Muscle layer of duodenum (tissue), 2 donors: ENCODE data around the gene TUNAR.

Experiments used
- H3K27ac ChIP-seq: one replicate; pipeline ENCODE4 v1.7.0; 2013; ENCODE audit warnings: mild to moderate bottlenecking, low read length
- H3K27me3 ChIP-seq: one replicate; pipeline ENCODE4 v1.7.0; 2013; ENCODE audit warnings: low read depth, mild to moderate bottlenecking, control low read depth, low read length
- H3K36me3 ChIP-seq, 2 donors: one replicate each; pipeline ENCODE4 v1.7.0; 2013; ENCODE audit warnings: low read length in 2 of 2, control low read depth in 1 of 2, mild to moderate bottlenecking in 1 of 2; ENCODE audit not compliant: insufficient read depth in 2 of 2, control insufficient read depth in 1 of 2
- H3K4me1 ChIP-seq, 2 donors: one replicate each; pipeline ENCODE4 v1.7.0; 2013; ENCODE audit warnings: low read length in 2 of 2, mild to moderate bottlenecking in 2 of 2, control low read depth in 1 of 2, moderate library complexity in 1 of 2; ENCODE audit not compliant: insufficient read depth in 2 of 2, control insufficient read depth in 1 of 2
- H3K4me3 ChIP-seq, 2 donors: one replicate each; pipeline ENCODE4 v1.7.0; 2013; ENCODE audit warnings: low read length in 2 of 2, low read depth in 1 of 2, mild to moderate bottlenecking in 1 of 2
- H3K9me3 ChIP-seq, 2 donors: one replicate each; pipeline ENCODE4 v1.7.0; 2013; ENCODE audit warnings: low read length in 2 of 2, control low read depth in 1 of 2, mild to moderate bottlenecking in 1 of 2; ENCODE audit not compliant: control insufficient read depth in 1 of 2
- donor health status: healthy.

TUNAR gene

GRCh38 chr14:95876761-95877538 is at the start of gene TUNAR:
Gene TUNAR (plus strand): TSS chr14:95876832.
- Histone ChIP-seq H3K27ac (no peak within 1 kb of the TSS), H3K9me3 (no peaks in the 10 kb centered on the region), H3K4me3 (peak within 1 kb of the TSS in 1 of 2 donors; percentile 51), H3K27me3 (peaks cover 23% of the 10 kb centered on the region), H3K36me3 (no peaks in the 10 kb centered on the region), H3K4me1 (peaks cover 0 to 16% of the 10 kb centered on the region in 2 donors)

- H3K4me1 ChIP-seq = no peaks in the 10 kb centered on the region
- peaks cover 0 to 7% of the 10 kb centered on the region in 2 donors for H3K9me3 ChIP-seq
- H3K27me3 ChIP-seq = no peaks in the 10 kb centered on the region
- no peak overlapping the region for H3K27ac ChIP-seq
- H3K4me3 ChIP-seq = no peak overlapping the region
- no peaks in the 10 kb centered on the region for H3K36me3 ChIP-seq
Observed at GRCh38 chr14:95828649-95829265, 47.9 kb upstream of the TUNAR start.

- no peaks in the 10 kb centered on the region for H3K27me3 ChIP-seq
- H3K27ac ChIP-seq = no peak overlapping the region
- H3K36me3 ChIP-seq = no peaks in the 10 kb centered on the region
- H3K4me3 ChIP-seq = no peak overlapping the region
- H3K9me3 ChIP-seq = peaks cover 0 to 7% of the 10 kb centered on the region in 2 donors
- H3K4me1 ChIP-seq = no peaks in the 10 kb centered on the region
Observed at GRCh38 chr14:95829321-95829720, 47.3 kb upstream of the TUNAR start.

- H3K27me3 ChIP-seq = no peaks in the 10 kb centered on the region
Observed at GRCh38 chr14:95830386-95830785, 46.2 kb upstream of the TUNAR start.

GRCh38 chr14:95831041-95831440 is 45.6 kb upstream of the TUNAR start:
- Histone ChIP-seq H3K27ac (no peak overlapping the region), H3K9me3 (peaks cover 0 to 7% of the 10 kb centered on the region in 2 donors), H3K36me3 (no peaks in the 10 kb centered on the region), H3K4me3 (no peak overlapping the region), H3K27me3 (no peaks in the 10 kb centered on the region), H3K4me1 (no peaks in the 10 kb centered on the region)

More at GRCh38 chr14:95830386-95830785, 46.2 kb upstream of the TUNAR start:
- no peaks in the 10 kb centered on the region for H3K4me1 ChIP-seq
- H3K36me3 ChIP-seq = no peaks in the 10 kb centered on the region
- no peak overlapping the region for H3K27ac ChIP-seq
- peaks cover 0 to 7% of the 10 kb centered on the region in 2 donors for H3K9me3 ChIP-seq
- no peak overlapping the region for H3K4me3 ChIP-seq

GRCh38 chr14:95831468-95831867 is 45.2 kb upstream of the TUNAR start:
- H3K9me3 ChIP-seq = peaks cover 0 to 7% of the 10 kb centered on the region in 2 donors
- H3K27ac ChIP-seq = no peak overlapping the region
- H3K4me1 ChIP-seq = no peaks in the 10 kb centered on the region
- no peak overlapping the region for H3K4me3 ChIP-seq
- H3K27me3 ChIP-seq = no peaks in the 10 kb centered on the region
- H3K36me3 ChIP-seq = no peaks in the 10 kb centered on the region

DNA sequence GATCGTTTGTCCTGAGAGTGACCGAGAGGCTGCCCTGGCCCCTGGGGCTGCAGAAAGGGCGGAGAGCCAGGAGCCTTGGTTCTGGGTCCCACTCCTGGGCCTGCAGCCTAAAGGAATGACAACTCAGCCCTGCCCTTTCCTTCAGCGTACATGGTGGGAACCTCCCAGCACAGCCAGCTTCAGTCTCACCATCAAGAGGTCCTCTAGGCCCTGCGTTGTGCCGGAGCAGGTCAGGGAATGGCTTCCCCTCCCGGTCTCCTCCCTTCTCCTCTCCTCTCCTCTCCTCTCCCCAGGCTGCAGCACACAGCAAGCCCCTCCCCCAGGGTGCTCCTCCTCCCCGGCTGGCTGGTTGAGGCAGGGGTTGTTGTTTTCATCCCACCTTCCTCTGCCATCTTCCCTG is 44.6 kb upstream of the TUNAR start:
- no peaks in the 10 kb centered on the region for H3K27me3 ChIP-seq
- peaks cover 0 to 7% of the 10 kb centered on the region in 2 donors for H3K9me3 ChIP-seq

GRCh38 chr14:95833429-95833828 is 43.2 kb upstream of the TUNAR start:
- H3K4me1 ChIP-seq = no peaks in the 10 kb centered on the region

More for the DNA sequence above, 44.6 kb upstream of the TUNAR start:
- H3K36me3 ChIP-seq = no peaks in the 10 kb centered on the region
- H3K27ac ChIP-seq = no peak overlapping the region
- H3K4me1 ChIP-seq = no peaks in the 10 kb centered on the region
- no peak overlapping the region for H3K4me3 ChIP-seq

GRCh38 chr14:95834496-95834895 is 42.1 kb upstream of the TUNAR start:
- Histone ChIP-seq H3K27ac (no peak overlapping the region), H3K4me1 (no peaks in the 10 kb centered on the region), H3K27me3 (no peaks in the 10 kb centered on the region), H3K36me3 (no peaks in the 10 kb centered on the region), H3K9me3 (no peaks in the 10 kb centered on the region), H3K4me3 (no peak overlapping the region)

More at GRCh38 chr14:95833429-95833828, 43.2 kb upstream of the TUNAR start:
- no peaks in the 10 kb centered on the region for H3K36me3 ChIP-seq
- H3K27me3 ChIP-seq = no peaks in the 10 kb centered on the region
- peaks cover 0 to 7% of the 10 kb centered on the region in 2 donors for H3K9me3 ChIP-seq
- no peak overlapping the region for H3K4me3 ChIP-seq
- no peak overlapping the region for H3K27ac ChIP-seq

DNA sequence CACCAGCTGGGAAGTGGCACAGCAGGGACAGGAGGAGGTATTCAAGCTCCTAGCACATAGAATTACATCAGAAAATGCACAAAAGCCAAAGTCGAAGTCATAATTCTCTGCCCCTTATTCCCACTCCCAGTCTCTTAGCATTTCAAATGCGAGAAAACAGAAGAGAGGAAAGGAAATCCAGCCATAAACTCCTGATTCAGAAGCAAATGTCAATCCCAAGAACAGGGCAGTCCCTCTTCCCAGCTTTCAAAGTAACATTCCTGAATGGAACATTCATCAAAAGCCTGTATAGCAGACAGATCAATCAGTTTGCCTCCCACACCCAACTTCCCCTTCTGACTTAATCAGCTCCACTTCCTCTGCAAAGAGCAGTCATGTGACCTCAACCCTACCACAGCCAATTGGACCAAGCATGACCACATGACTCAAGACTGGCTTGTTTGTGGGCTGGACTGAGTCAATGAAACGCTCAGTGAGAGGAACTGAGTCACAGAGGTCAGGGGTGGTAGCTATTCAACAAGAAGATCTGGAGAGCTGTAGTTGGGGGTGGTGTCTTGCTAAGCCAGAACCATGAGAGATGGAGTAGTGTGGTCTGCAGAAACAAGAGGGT is 41.4 kb upstream of the TUNAR start:
- H3K36me3 ChIP-seq = no peaks in the 10 kb centered on the region
- no peak overlapping the region for H3K27ac ChIP-seq
- no peaks in the 10 kb centered on the region for H3K27me3 ChIP-seq
- no peak overlapping the region for H3K4me3 ChIP-seq
- H3K4me1 ChIP-seq = no peaks in the 10 kb centered on the region
- no peaks in the 10 kb centered on the region for H3K9me3 ChIP-seq

DNA sequence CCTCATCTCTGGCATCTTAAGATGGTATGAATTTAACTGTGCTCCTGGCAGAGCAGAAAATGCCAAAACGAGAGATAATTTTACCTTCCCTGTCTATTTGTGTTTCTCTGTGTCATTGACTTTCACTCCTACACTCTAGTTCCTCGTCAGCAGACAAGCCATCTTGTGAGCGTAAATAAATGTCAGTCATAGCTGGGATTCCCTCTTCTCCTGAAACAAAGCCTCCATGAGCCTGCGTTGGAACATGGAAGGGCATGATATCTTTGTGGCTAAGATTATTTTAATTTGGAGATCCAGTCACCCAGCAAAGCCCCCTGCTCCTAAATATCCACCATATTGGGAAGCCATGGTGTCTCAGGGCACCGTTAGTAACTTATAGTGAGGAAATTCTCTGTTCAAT is 37.8 kb upstream of the TUNAR start:
- no peaks in the 10 kb centered on the region for H3K9me3 ChIP-seq
- H3K4me1 ChIP-seq = no peaks in the 10 kb centered on the region
- H3K36me3 ChIP-seq = no peaks in the 10 kb centered on the region
- no peaks in the 10 kb centered on the region for H3K27me3 ChIP-seq
- H3K4me3 ChIP-seq = no peak overlapping the region
- no peak overlapping the region for H3K27ac ChIP-seq
